GM12872 (cell line): ENCODE data around the gene BEST3.

Experiments used
- CTCF ChIP-seq: IDR thresholded peaks from 3 replicates; pipeline ENCODE4 v1.5.1; 2011; ENCODE audit warnings: low read depth, mild to moderate bottlenecking, low read length, moderate library complexity; ENCODE audit not compliant: insufficient read depth

BEST3 gene

GRCh38 chr12:69703146-69703642 lies 4.1 kb upstream of the BEST3 start:
- TF ChIP-seq CTCF, result no peak

- TF ChIP-seq CTCF, result no peak
These were observed 2.7 kb upstream of the BEST3 start for GRCh38 chr12:69701826-69702225.

GRCh38 chr12:69698054-69698453 lies 1.0 kb downstream of the BEST3 start:
- TF ChIP-seq CTCF, result no peak

- TF ChIP-seq CTCF, result no peak
These were observed 5.0 kb downstream of the BEST3 start for GRCh38 chr12:69694123-69694522.

- TF ChIP-seq CTCF, result no peak
These were observed 9.5 kb downstream of the BEST3 start for GRCh38 chr12:69689638-69690037.

DNA sequence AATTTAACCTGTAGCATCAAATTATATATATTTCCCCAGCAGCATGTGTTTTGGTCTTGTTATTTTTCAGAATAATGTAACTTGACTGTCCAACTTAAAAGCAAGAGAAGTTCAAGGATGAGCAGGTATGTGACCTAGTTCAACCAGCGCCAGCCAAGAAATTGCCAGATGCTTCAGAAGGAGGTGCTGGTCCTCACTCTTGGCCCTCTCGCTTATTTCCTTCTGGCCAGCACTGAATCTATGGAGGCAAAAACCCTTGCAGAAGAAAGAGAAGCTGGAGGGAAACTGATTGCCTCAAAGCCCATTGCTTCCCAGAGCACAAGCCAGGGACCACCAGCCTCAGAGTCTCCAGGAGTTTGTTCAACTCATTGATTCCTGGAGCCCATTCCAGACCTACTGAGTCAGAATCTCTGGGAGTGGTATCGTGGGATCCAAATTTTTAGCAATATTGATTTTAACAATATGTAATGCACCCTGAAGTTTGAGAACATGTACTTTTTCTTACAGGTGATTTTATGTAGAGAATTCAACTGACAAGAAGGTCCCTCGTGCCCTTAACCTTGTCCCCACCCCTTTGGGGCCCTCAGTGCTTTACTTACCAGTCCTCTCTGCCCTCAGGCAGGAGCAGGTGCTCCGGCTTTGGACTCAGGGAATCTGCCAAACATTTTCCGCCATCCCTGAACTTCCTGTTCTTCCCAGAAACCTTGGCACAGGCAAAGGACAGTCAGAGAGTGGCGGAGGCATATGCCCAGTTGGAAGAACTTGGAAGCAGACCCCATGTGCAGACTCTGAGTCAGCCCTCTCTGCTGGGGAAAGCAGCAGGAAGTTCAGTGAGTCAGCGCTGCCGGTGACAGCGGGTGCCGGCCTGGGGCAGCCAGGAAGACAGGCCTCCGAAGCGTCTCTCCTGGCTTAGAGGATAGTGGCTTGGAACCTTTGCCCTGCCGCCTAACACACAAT lies 10.4 kb downstream of the BEST3 start:
- no peak for TF ChIP-seq CTCF

GRCh38 chr12:69688021-69688420 lies 11.1 kb downstream of the BEST3 start:
- no peak for TF ChIP-seq CTCF
